WERI-Rb-1 (cell line): ENCODE results near the gene ROBO1.

Source experiments
- DNase-seq: peaks from one replicate; pipeline ENCODE4 v3.0.0-alpha.2; 2020
- H3K27ac ChIP-seq: fragments of 250-450 bp; sonication (Bioruptor Pico); 2 replicates; pipeline ENCODE4 v1.5.1; 2020; ENCODE audit warnings: mild to moderate bottlenecking, moderate library complexity
- H3K27me3 ChIP-seq: fragments of 250-450 bp; sonication (Bioruptor Pico); 2 replicates; pipeline ENCODE4 v1.5.1; 2021; ENCODE audit warnings: mild to moderate bottlenecking, low read depth, moderate library complexity; ENCODE audit not compliant: insufficient read depth, severe bottlenecking
- H3K36me3 ChIP-seq: fragments of 250-450 bp; sonication (Bioruptor Pico); 2 replicates; pipeline ENCODE4 v1.5.1; 2020; ENCODE audit warnings: mild to moderate bottlenecking, moderate library complexity
- H3K4me3 ChIP-seq: 2 replicates; pipeline ENCODE4 v1.5.1; 2011; ENCODE audit warnings: low read depth, mild to moderate bottlenecking, control low read depth, low read length
- H3K9me3 ChIP-seq: fragments of 250-450 bp; sonication (Bioruptor Pico); 2 replicates; pipeline ENCODE4 v1.5.1; 2021; ENCODE audit warnings: mild to moderate bottlenecking, moderate library complexity; ENCODE audit not compliant: severe bottlenecking
- TF ChIP-seq, protein P1 (sequence below): IDR thresholded peaks from 2 replicates; pipeline ENCODE4 v1.5.1; 2011; ENCODE audit warnings: low read depth, mild to moderate bottlenecking, control low read depth, inconsistent platforms, low read length

Gene ROBO1

DNA sequence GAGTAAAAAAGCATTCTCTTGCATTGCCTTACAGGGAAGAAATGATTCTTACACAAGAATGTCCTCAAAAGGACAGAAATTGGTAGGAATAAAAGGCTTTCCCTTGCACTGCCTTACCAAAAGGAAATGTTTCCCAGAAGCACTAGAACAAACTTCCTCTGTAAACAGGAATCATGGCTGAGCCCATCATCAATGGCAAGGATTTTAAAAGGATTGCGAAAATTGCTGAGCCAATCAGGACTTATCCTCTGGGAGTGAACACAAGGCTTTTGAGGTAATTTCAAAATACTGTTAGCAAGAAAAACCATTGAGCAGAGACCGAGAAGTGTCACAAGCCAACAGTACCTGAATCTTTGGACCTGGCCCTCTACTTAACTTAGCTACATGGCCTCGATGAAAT lies 897.3 kb downstream of the ROBO1 start:
- Histone ChIP-seq H3K4me3 (no peak overlapping the region), H3K36me3 (no peaks in the 10 kb centered on the region; the same call in 1 of the 2 replicates), H3K27ac (no peak overlapping the region), H3K9me3 (no peaks in the 10 kb centered on the region), H3K27me3 (no peaks in the 10 kb centered on the region)
- no peak for DNase-seq
- TF ChIP-seq, protein P1, sequence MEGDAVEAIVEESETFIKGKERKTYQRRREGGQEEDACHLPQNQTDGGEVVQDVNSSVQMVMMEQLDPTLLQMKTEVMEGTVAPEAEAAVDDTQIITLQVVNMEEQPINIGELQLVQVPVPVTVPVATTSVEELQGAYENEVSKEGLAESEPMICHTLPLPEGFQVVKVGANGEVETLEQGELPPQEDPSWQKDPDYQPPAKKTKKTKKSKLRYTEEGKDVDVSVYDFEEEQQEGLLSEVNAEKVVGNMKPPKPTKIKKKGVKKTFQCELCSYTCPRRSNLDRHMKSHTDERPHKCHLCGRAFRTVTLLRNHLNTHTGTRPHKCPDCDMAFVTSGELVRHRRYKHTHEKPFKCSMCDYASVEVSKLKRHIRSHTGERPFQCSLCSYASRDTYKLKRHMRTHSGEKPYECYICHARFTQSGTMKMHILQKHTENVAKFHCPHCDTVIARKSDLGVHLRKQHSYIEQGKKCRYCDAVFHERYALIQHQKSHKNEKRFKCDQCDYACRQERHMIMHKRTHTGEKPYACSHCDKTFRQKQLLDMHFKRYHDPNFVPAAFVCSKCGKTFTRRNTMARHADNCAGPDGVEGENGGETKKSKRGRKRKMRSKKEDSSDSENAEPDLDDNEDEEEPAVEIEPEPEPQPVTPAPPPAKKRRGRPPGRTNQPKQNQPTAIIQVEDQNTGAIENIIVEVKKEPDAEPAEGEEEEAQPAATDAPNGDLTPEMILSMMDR, result no peak

DNA sequence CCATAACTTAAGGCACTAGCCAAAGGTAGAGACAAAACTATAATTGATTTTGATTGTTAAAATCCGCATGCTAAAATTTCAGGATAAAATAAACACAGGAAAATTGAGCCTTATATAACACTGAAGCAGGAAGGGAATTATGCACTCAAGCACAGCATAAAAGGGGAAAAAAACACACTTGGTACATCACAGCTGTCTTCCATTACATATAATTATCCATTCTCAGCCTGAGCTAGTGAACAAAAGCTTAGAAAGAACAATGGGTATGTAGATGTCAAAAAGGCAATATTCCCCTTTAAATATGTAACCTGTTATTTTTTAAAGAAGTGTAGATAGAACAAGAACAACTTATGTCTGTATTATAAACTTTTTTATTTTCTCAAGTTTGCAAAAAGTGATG lies 899.2 kb downstream of the ROBO1 start:
- TF ChIP-seq, protein P1, result no peak
- Histone ChIP-seq H3K9me3 (no peaks in the 10 kb centered on the region), H3K36me3 (no peaks in the 10 kb centered on the region; the same call in 1 of the 2 replicates), H3K4me3 (no peak overlapping the region), H3K27me3 (no peaks in the 10 kb centered on the region), H3K27ac (no peak overlapping the region)
- DNase-seq, result no peak

GRCh38 chr3:78867409-78868372 lies 900.1 kb downstream of the ROBO1 start:
- no peak overlapping the region for H3K27ac ChIP-seq
- H3K27me3 ChIP-seq, result no peaks in the 10 kb centered on the region
- no peak for DNase-seq
- H3K9me3 ChIP-seq, result no peaks in the 10 kb centered on the region
- H3K4me3 ChIP-seq, result no peak overlapping the region
- no peaks in the 10 kb centered on the region; the same call in 1 of the 2 replicates for H3K36me3 ChIP-seq
- TF ChIP-seq, protein P1, result no peak

GRCh38 chr3:78863306-78864203 lies 904.2 kb downstream of the ROBO1 start:
- no peak overlapping the region for H3K27ac ChIP-seq
- no peak for DNase-seq
- TF ChIP-seq, protein P1, result no peak

GRCh38 chr3:78861156-78861555 lies 906.6 kb downstream of the ROBO1 start:
- TF ChIP-seq, protein P1, result no peak
- H3K27ac ChIP-seq, result no peak overlapping the region
- DNase-seq, result no peak
- no peaks in the 10 kb centered on the region for H3K27me3 ChIP-seq
- H3K4me3 ChIP-seq, result no peak overlapping the region
- H3K36me3 ChIP-seq, result no peaks in the 10 kb centered on the region
- H3K9me3 ChIP-seq, result no peaks in the 10 kb centered on the region

More at GRCh38 chr3:78863306-78864203, 904.2 kb downstream of the ROBO1 start:
- Histone ChIP-seq H3K4me3 (no peak overlapping the region), H3K36me3 (no peaks in the 10 kb centered on the region; the same call in 1 of the 2 replicates), H3K9me3 (no peaks in the 10 kb centered on the region), H3K27me3 (no peaks in the 10 kb centered on the region)
